PC-3 (cell line): ENCODE measurements around the gene OLFML2B. TPM values are rescaled to one million over a fixed set of nuclear protein-coding genes. Genes with fewer than 3 reads are reported as not detected.

ENCODE experiments used
- ATAC-seq: fragments of 200-7000 bp; cut with Tn5 transposase; 2 replicates; pipeline ENCODE4 v1.9.1; 2020; ENCODE audit warnings: mild to moderate bottlenecking, moderate library complexity
- BruUV-seq: library from RNA; stranded (reverse); fragments of 400-500 nt; replicated peaks from 2 replicates; lab custom pipeline; 2021; lab: Mats Ljungman, UMichigan
- CTCF ChIA-PET: fragments of 300-600 bp; sonication (Branson Sonifier 250); formaldehyde crosslinking; loops from one replicate; lab custom pipeline; 2022; ENCODE audit warnings: antibody characterized with exemption; lab: Charles Lee
- POLR2A ChIA-PET: fragments of 300-600 bp; sonication (Branson Sonifier 250); formaldehyde crosslinking; loops from one replicate; lab custom pipeline; 2022; ENCODE audit warnings: antibody characterized with exemption; ENCODE audit not compliant: unreplicated experiment; lab: Charles Lee
- DNase-seq: peaks from one replicate; pipeline ENCODE4 v3.0.0-alpha.2; 2015
- H2AFZ ChIP-seq: fragments of 300-600 bp; sonication (generic); 2 replicates; pipeline ENCODE4 v1.6.0; 2016; ENCODE audit warnings: antibody characterized with exemption, low read length
- H3F3A ChIP-seq: fragments of 300-600 bp; sonication (generic); one replicate; pipeline ENCODE4 v1.6.0; 2017; ENCODE audit warnings: antibody characterized with exemption, low read length, control low read depth, mild to moderate bottlenecking; ENCODE audit not compliant: unreplicated experiment
- H3K27ac ChIP-seq: fragments of 300-600 bp; sonication (generic); 2 replicates; pipeline ENCODE4 v1.5.1; 2016; ENCODE audit warnings: mild to moderate bottlenecking, low read length
- H3K27me3 ChIP-seq: fragments of 300-600 bp; sonication (generic); 2 replicates; pipeline ENCODE4 v1.6.1; 2016; ENCODE audit warnings: low read length, mixed read lengths
- H3K36me3 ChIP-seq: fragments of 300-600 bp; sonication (generic); 2 replicates; pipeline ENCODE4 v1.6.1; 2016; ENCODE audit warnings: low read depth, mixed run types, low read length, mixed read lengths
- H3K4me1 ChIP-seq: fragments of 300-600 bp; sonication (generic); 2 replicates; pipeline ENCODE4 v1.5.1; 2016; ENCODE audit warnings: low read length; ENCODE audit not compliant: insufficient read depth
- H3K4me2 ChIP-seq: fragments of 300-600 bp; sonication (generic); 2 replicates; pipeline ENCODE4 v1.6.0; 2016; ENCODE audit warnings: low read length
- H3K4me3 ChIP-seq: fragments of 300-600 bp; sonication (generic); 2 replicates; pipeline ENCODE4 v1.5.1; 2016; ENCODE audit warnings: mild to moderate bottlenecking, low read length, mixed read lengths
- H3K79me2 ChIP-seq: fragments of 300-600 bp; sonication (generic); 2 replicates; pipeline ENCODE4 v1.6.1; 2017; ENCODE audit warnings: low read length, mixed read lengths
- H3K9ac ChIP-seq: fragments of 300-600 bp; sonication (generic); 2 replicates; pipeline ENCODE4 v1.6.0; 2016; ENCODE audit warnings: mild to moderate bottlenecking, low read length
- H3K9me2 ChIP-seq: fragments of 300-600 bp; sonication (generic); replicated peaks from 2 replicates; pipeline ENCODE4 v1.6.1; 2016; ENCODE audit warnings: mixed run types, low read length, mixed read lengths
- H3K9me3 ChIP-seq: fragments of 300-600 bp; sonication (generic); 2 replicates; pipeline ENCODE4 v1.6.1; 2016; ENCODE audit warnings: low read length, mixed read lengths
- H4K20me1 ChIP-seq: fragments of 300-600 bp; sonication (generic); 2 replicates; pipeline ENCODE4 v1.6.1; 2016; ENCODE audit warnings: low read length, mixed read lengths
- EZH2 ChIP-seq: fragments of 300-600 bp; sonication (generic); IDR thresholded peaks from one replicate; pipeline ENCODE4 v1.6.1; 2017; ENCODE audit warnings: antibody characterized with exemption, mild to moderate bottlenecking, low read length; ENCODE audit not compliant: unreplicated experiment
- EZH2phosphoT487 ChIP-seq: fragments of 300-600 bp; sonication (generic); IDR thresholded peaks from 2 replicates; pipeline ENCODE4 v1.6.1; 2018; ENCODE audit warnings: mild to moderate bottlenecking, antibody characterized with exemption, low read length, borderline replicate concordance
- intact Hi-C: fragments of 100-400 bp; cut with micrococcal nuclease; formaldehyde crosslinking; loops from 2 replicates; pipeline ENCODE4 v1.9.0; 2023
- total RNA-seq: library from RNA; depleted of rRNA; stranded (reverse); fragments of >200 nt; gene quantifications from 2 replicates; pipeline ENCODE4 v1.2.3, GENCODE V29; 2014
- TF ChIP-seq, protein P1 (sequence below): fragments of 300-600 bp; sonication (generic); conservative IDR thresholded peaks from 2 replicates; pipeline ENCODE4 v1.5.1; 2017; ENCODE audit warnings: antibody characterized with exemption, low read depth, mild to moderate bottlenecking, low read length

The OLFML2B gene
- total RNA-seq, 1 experiment from 2014 or later = 1.4 TPM

DNA sequence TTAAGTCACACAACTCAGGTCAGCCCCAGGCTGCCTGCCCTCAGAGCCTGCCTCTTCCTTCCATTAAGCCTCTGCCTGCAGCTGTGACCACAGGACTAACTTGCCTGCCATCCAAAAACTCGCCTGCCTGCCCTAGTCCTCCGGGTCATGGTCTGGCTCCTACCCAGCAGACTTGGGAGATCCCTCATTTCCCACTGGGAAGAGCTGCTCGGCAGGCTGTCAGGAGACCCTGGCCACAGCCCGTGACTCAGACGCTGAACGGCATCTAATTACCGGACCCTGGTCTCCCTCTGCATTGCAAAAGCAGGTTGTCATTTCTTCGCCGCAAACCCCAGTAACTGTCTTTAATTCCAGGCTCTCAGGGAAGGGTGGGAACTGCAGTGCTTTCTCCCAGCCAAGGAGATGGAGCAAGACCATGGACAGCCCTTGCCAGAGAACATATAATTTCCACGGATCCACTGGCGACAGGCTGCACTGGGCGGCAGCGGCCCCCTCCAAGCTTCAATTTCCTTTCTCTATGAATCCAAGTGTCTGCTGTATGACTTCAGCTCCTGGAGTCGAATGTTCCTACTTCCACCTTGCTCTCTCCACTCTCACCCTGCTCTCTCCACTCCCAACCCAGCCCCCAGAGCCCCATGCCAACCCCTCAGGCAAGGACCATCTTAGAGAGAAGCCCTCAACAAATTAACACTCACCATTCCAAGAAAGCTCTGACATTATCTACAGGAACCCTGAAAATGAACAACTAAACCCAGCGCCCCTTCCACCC is 20.4 kb downstream of the OLFML2B start:
- H2AFZ ChIP-seq = peak overlapping the region; percentile 51
- no peaks in the 10 kb centered on the region for H3K27me3 ChIP-seq
- no peaks in the 10 kb centered on the region for H3K9me3 ChIP-seq
- no peaks in the 10 kb centered on the region for H3K9me2 ChIP-seq
- peak overlapping the region; percentile 97 for H3K27ac ChIP-seq
- ATAC-seq = peak; percentile 57
- intact Hi-C loops = no loop called here
- peak overlapping the region; percentile 78 for H3K9ac ChIP-seq
- no peaks in the 10 kb centered on the region for H3K79me2 ChIP-seq
- no peaks in the 10 kb centered on the region for H4K20me1 ChIP-seq
- no peaks in the 10 kb centered on the region for H3K36me3 ChIP-seq
- H3K4me3 ChIP-seq = peak overlapping the region; percentile 59
- CTCF ChIA-PET = interaction anchor here (0.6 to 0.9 kb wide), 3 partner anchors 34 to 354 kb away, joined by 3 to 9 read pairs (median 3); no protein-coding TSS in a partner anchor
- peaks cover 36% of the 10 kb centered on the region for H3K4me1 ChIP-seq
- no TSS peak for BruUV-seq
- POLR2A ChIA-PET = interaction anchor here (0.5 to 0.6 kb wide), 2 partner anchors 16 to 1095 kb away, joined by 4 to 5 read pairs; no protein-coding TSS in a partner anchor
- TF ChIP-seq EZH2phosphoT487 (no peak), EZH2 (no peak)
- TF ChIP-seq, protein P1, sequence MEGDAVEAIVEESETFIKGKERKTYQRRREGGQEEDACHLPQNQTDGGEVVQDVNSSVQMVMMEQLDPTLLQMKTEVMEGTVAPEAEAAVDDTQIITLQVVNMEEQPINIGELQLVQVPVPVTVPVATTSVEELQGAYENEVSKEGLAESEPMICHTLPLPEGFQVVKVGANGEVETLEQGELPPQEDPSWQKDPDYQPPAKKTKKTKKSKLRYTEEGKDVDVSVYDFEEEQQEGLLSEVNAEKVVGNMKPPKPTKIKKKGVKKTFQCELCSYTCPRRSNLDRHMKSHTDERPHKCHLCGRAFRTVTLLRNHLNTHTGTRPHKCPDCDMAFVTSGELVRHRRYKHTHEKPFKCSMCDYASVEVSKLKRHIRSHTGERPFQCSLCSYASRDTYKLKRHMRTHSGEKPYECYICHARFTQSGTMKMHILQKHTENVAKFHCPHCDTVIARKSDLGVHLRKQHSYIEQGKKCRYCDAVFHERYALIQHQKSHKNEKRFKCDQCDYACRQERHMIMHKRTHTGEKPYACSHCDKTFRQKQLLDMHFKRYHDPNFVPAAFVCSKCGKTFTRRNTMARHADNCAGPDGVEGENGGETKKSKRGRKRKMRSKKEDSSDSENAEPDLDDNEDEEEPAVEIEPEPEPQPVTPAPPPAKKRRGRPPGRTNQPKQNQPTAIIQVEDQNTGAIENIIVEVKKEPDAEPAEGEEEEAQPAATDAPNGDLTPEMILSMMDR = no peak
- H3F3A ChIP-seq = peaks cover 5% of the 10 kb centered on the region
- peak; percentile 99 for DNase-seq
- peak overlapping the region; percentile 92 for H3K4me2 ChIP-seq

DNA sequence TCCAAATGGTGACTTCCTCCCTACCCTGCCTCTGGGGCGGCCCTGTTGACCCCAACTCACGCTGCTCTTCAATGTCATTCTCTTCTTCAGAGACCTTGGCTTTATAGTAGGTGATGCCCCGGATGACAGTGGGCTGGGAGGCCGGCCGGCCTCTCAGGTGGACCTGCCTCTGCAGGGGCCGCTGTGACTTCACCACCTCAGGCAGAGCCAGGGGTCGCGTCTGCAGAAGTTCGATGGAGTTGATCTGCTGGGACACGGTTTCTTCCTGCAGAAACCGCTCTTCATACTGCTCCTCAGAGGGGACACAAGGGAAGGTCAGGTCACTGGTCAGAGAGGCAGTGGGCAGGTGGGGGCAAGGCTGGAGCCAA is 23.6 kb downstream of the OLFML2B start:
- H3K4me1 ChIP-seq = peaks cover 36% of the 10 kb centered on the region
- intact Hi-C loops = no loop called here
- H3K9me3 ChIP-seq = no peaks in the 10 kb centered on the region
- DNase-seq (no peak), ATAC-seq (no peak)
- BruUV-seq = no TSS peak
- H4K20me1 ChIP-seq = no peaks in the 10 kb centered on the region
- no peaks in the 10 kb centered on the region for H3K9me2 ChIP-seq
- H3K4me3 ChIP-seq = no peak overlapping the region
- H3K36me3 ChIP-seq = no peaks in the 10 kb centered on the region
- H3K27ac ChIP-seq = no peak overlapping the region
- H3K9ac ChIP-seq = no peak overlapping the region
- H3F3A ChIP-seq = peaks cover 5% of the 10 kb centered on the region
- CTCF ChIA-PET = no interaction called here
- no peaks in the 10 kb centered on the region for H3K27me3 ChIP-seq
- H3K79me2 ChIP-seq = no peaks in the 10 kb centered on the region
- TF ChIP-seq, protein P1 = no peak
- no peak for TF ChIP-seq EZH2phosphoT487
- TF ChIP-seq EZH2 = no peak
- no peak overlapping the region for H3K4me2 ChIP-seq
- no peak overlapping the region for H2AFZ ChIP-seq
- POLR2A ChIA-PET = no interaction called here
